PC-3 (cell line): Measurements from ENCODE around the gene OPHN1.

Source experiments
- CTCF ChIP-seq: fragments of 300-600 bp; sonication (generic); conservative IDR thresholded peaks from 2 replicates; pipeline ENCODE4 v1.5.1; 2017; ENCODE audit warnings: antibody characterized with exemption, low read depth, mild to moderate bottlenecking, low read length
- EZH2 ChIP-seq: fragments of 300-600 bp; sonication (generic); IDR thresholded peaks from one replicate; pipeline ENCODE4 v1.6.1; 2017; ENCODE audit warnings: antibody characterized with exemption, mild to moderate bottlenecking, low read length; ENCODE audit not compliant: unreplicated experiment
- EZH2phosphoT487 ChIP-seq: fragments of 300-600 bp; sonication (generic); IDR thresholded peaks from 2 replicates; pipeline ENCODE4 v1.6.1; 2018; ENCODE audit warnings: mild to moderate bottlenecking, antibody characterized with exemption, low read length, borderline replicate concordance

DNA sequence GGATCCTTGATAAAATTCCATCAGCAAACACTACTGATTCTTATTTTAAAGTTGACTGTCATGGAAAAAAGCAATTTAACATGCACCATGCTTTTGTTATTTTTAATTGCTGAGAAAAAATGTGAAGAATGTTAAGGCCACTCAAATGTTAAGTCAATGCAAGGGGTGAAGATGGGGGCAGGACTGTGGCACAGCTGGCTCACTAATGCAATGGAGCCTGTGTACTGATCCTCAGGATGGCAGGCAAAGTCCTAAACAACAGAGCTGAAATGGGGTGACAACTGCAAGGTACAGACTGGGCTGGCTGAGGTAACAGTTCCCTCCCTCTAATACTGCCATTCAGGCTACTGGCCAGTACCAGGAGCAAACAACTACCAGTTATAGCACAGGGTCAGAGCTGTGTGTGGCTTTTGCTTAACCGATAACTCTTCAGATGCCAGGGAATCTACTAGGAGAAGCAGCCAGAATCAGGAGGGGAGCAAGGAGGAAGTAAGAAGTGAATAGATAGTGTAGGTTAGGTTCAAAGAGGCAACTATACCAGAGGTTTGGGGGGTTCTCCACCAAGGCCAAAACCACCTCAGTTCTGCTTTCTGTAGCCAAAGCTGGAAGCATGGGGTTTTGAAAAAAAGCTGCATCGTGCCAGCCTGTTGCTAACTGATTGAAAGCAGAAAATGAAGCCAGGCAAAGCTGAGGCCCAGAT lies 372.6 kb downstream of the OPHN1 start:
- TF ChIP-seq CTCF, result no peak
- no peak for TF ChIP-seq EZH2
- TF ChIP-seq EZH2phosphoT487, result no peak
